NCI-H2227 treated with DMSO at 0.1 percent for 48 hours (cell line): ENCODE results near the gene PPP1R15B.

Experiments used
- DNase-seq: peaks from one replicate; lab custom pipeline; 2025; lab: John Stamatoyannopoulos, UW

The PPP1R15B gene

DNA sequence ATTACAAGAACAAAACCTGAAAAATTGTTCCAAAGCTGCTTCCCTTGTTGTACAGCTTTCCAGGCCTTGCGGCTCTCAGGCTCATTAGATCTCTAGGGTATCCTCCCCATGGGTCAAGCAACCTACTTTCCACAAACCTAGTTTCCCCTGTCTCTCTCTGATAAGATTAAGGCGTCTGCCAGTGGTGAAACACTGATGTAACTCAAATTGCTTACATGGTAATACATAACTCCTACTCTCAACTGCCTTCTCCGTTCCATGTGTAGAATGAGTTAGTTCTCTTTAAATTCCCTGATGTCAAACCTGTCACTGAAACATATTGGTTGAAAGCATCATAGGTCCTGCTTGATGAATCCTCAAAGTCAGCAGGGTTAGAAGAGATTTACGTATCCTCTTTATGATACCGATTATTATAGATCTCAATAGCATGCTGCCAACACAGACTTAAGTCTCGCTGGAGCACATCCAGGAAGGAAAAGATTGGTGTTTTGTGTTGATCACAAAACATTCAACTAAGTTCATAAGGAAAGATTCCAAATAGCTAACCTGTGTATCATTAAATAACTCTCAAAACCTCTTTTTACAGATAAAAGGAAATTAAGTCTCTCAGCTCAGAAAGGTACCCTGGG, 10.6 kb downstream of the PPP1R15B start:
- DNase-seq, result no peak

DNA sequence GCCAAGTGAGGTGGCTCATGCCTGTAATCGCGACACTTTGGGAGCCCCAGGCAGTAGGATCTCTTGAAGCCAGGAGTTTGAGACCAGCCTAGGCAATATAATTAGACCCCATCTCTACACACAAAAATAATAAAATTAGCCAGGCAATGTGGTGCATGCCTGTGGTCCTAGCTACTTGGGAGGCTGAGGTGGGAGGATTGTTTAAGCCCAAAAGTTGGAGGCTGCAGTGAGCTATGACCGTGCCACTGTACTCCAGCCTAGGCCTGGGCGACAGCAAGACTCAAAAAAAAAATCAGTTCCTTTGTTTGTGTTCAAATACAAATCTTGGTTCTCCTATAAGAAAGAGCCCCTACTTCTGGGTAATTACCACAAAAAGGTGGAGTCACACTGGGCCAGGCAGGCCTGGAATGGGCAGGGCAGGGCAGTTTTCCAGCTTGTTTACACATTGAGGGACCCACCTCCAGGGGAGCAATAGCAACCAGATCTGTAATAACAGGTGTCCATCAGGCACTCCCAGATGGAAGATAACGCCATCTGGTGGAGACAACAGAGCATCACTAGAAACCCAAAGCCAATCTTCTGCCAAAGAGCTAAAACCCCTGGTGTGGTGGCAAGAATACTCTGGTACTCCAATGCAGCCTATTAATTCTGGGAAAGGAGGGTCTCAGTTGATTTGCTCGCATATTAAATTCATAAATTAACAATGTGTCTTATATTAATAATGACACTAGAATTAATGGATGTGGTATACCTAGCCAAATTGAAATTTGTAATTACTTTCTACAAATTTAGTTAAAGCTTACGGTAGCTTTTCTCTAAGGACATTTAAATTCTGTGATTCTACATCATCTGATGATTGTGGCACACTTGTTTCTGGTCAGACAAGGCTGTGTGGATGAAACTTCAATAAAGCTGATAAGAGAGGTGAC, 13.2 kb downstream of the PPP1R15B start:
- peak; percentile 89 for DNase-seq

DNA sequence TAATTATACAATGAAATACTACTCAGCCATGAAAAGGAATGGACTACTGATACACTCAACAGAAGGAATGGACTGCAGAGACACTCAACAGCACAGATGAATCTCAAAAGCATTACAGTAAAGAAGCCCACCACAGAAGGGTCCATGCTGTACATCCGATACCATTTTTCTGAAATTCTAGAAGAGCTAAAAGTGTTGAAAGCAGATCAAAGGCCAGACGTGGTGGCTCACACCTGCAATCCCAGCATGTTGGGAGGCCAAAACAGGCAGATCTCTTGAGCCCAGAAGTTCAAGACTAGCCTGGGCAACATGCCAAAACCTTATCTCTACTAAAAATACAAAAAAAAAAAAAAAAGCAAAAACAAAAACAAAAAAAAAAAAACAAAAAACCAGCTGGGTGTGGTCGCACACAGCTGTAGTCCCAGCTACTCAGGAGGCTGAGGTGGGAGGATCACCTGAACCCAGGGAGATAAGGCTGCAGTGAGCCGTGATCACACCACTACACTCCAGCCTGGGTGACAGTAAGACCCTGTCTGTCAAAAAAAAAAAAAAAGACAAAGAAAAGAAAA, 15.5 kb downstream of the PPP1R15B start:
- DNase-seq, result no peak

DNA sequence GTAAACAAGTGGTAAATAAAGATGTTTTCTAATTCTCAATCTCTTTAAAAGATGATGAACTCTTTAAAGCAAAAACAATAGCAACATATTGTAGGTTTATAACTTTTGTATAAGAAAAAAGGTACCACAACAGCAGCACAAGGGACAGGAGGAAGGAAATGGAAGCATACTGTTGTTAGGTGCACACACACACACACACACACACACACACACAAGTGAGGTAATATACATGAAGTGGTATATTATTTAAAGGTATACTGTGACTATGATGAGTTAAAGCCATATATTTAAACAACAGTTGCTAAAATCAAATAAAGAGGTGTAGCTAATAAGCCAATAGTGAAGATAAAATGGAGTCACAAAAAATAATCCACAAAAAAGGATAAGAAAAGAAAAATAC, 20.0 kb downstream of the PPP1R15B start:
- DNase-seq, result no peak

DNA sequence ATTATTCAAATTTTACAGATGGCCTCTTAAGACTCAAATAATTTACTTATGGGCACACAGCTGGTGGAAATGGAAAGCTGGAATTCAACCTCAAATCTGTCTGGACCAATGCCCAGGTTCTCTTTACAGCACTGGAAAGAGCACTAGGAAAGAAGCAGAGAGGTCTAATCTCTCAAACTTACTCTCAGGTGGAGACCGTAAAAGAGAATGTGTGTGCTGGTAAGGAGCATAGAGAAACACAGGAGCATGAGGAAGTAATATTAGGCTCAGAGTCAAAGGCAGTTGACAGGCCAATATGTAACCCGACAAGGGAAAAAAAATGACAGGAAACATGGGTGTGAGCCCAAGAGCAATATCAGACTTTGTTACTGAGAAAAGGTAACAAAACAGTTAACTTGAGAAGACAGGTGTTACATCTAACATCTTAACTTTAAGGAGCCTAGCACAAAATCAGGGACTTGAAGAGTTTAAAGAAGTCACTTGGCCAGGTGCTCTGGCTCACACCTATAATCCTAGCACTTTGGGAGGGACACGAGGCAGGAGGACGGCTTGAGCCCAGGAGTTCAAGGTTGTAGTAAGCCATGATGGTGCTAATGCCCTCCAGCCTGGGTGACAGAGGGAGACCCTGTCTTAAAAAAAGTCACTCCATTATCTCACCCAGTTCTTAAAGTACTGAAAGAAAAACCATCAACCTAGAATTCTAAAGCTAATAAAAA, 20.7 kb downstream of the PPP1R15B start:
- DNase-seq, result no peak

DNA sequence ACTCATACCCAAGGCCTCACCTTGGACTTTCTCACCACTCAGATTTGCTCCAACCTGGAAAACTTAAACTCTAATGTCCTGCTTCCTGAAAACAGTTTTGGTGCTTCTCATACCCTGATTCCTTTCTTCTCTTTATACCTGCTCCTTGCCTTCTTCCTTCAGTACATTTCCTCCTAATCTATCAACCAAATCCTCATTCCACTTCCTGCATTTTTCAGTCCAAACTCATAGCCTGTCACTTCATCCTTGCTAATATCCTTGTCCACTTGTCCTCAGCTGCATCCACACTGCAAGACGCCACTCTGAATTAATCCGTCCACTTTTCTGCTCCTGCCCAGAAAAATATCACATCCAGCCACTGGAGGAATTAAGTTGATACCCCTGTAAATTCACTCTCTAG, 25.9 kb downstream of the PPP1R15B start:
- no peak for DNase-seq

DNA sequence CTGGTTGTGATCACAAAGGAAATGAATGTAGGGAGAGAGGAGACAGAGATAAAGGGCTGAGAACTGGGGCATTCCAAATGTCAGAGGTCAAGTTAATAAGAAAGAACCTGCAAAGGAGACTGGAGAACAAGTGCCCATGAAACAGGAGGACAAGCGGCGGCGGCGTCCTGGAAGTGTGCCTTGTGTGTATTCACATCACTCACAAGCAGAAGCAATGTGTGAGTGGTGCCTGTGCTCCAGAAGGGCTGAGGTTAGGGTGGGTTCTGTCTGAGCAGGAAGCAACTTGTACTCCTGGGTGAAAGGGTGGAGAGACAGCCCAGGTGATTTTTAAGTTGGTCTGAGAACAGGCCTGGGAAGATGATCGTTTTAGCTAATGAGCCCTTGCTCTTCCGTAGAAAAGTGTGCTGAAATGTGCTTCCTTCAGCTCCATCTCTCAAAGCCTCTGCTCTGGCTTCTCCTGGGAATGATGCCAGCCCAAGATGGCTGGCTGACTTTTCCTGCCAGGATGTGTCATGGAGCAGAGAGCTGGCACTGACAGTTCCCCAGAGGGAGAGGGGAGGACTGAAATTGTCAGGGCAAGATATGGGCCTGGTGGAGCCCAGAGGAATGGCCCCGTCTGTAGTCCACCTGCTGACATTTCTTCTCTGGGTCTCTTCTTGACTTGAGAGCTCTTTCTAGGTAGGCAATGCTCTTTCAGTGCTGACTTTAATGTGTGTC, 26.8 kb downstream of the PPP1R15B start:
- no peak for DNase-seq

DNA sequence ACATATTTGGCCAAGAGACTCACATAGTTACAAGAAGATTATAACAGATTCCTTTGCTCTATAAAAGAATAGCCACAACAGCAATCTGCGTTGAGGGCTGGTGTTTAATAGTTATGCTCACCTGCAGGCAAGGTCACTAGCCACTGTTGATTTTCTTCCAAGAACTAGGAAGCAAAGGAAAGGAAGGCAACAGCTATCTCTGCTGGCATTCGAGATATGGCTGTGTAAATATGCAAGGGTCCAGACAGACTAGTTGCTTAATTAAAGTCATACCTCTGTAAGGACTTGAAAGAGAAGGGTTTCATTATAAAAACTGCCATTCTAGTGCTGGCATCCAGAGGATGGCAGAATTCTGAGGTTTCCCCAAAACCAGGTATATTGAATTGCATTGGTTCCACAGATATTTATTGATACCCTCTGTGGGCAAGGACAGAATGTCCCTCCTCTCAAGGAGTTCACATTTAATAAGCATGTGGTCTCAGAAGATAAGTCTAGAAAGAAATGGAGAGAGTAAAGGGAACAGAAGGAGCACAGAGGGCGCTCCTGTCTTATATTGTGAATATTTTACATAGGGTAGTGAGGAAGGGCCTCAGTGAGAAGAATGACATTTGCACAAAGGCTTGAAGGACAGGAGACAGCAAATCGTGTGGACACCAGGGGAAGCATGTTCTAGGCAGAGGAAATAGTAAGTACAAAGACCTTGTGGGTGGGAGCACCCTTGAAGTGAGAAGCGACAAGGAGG, 28.3 kb downstream of the PPP1R15B start:
- no peak for DNase-seq

DNA sequence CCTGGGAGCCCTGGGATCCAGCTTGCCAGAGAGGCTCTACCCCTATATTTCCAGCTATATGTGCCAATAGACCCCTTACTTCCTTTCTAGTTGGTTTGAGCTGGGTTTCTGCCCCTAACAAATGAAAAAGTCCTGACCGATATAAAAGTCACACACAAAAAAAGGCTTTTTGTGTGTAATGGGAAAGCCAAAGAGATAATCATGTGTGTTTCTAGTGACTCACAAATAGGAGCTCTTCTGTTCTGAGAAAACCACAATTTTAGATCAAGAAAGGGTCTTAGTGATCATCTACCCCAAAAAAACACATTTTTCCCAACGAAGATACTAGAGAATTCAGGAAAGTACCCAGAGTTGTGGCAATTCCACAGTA, 28.9 kb downstream of the PPP1R15B start:
- DNase-seq, result no peak

DNA sequence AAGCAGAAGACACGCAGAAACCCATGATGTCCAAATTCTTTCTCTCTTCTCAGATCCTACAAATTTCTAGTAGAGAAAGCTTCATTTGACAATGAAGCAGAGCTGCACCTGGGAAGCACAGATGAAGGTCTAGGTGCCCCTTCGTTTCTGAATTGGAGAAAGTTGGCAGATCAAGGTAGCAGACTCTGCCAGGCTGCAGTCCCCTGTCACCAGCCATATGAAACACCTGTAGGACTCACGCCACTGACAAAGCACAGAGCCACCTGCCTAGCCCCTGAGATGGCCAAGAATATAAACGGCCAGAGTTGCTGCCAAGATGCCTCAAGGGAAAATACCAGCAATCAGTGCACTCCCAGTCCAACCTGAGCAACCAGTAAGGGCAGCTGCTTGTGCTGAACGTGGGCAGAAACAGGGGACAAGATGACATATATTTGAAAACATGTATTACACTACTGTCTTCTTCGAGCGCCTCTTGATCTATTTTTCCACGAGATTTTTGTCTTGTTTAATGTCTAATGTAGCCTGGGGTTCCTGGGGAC, 31.3 kb downstream of the PPP1R15B start:
- no peak for DNase-seq

DNA sequence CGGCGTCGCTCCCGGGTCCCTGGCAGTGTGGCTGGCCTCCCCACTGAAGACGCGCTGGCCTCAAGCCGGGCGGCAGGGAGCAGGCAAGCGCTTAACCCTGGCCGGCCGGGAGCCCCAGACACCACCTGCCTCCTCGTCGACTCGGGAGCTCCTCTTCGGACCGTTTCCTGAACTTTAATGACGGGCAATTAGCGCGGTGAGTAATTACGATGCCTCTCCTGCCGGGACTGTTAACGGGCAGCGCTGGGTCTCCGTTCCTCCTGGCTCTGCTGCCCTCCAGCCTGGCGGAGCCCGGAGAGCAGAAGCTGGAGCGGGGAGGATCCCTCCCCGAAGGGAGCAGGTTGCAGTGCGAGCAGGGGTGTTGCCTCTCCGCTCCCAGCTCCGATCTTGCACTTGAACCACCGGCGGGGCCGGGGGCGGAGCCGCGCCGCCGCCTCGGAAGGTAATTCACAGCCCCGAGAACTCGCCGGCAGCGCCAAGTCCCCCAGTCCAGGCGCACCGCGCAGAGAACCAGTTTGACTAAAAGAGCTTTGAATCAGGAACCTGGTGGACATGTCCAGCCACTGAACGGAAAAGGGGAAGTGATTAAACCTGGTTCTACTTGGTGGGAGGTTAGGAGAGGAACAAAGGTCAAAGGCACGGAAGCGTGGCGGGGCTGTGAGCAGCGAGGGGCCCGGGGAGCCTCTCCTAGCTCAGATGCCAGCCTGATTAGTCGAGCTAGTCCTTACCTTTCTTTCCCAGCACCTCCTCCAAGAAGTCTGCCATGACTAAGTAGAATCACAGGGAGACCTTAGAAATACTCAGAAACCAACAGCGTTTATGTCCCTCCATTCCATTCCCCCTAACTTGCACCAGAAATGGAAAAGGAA, 33.6 kb downstream of the PPP1R15B start:
- DNase-seq, result peak; percentile 68

DNA sequence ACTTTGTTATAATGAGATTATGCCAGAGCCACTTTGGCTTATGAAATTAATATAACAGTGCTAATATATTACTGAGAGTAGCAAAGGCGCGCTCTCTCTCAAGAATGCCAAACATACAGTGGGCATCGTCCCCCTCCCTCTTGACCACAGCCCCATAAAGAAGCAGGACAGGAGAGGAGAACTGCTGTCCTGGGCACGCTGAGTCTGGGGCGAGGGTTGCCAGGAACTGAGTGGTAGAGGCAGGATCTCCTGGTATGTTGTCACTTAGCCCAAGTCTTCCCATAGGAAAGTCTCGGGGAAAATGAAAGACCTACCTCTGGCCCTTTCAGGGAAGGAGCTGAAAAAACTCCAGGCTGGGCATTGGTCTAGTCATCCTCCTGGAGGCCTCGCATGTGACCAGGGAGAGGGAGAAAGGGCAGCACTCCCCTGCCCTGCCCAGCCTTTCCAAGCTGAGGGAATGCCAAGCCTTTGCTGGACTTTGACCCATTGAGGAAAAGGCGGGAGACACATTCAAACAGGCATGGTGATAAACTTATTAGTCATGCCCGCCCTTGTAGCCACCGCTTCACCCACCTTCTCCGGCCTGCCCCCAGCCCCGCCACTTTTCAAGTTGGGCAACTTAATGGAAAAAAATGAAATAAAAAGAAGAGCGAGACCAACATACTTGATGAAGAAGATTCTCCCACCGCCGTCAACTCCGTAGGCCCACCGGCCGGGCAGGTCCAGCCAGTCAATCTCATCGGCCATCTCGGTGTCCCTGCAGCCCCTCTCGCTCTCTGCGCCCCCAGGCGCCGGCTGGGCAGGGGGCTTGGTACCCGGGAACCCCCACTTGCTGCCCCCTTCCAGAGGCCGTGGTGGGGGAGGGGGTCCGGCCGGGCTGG, 34.5 kb downstream of the PPP1R15B start:
- DNase-seq, result no peak

DNA sequence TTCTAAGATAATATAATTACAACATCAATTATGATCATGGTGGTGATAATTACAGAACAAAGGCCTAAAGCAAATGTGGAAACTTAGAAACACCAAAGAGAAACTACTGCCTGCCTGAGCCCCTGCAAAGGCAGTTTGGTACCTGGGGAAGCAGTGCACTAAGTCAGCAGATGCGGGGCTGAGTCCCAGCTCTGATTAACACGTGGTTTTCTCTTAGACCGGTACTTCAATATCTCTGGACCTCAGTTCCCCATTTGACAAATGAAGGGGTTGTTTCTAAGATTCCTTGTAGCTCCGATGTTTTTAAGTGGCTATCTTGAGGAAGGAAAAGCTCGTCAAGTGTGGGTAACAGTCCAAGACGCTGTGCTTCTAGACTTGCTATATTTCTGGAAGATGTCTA, 35.2 kb downstream of the PPP1R15B start:
- no peak for DNase-seq

DNA sequence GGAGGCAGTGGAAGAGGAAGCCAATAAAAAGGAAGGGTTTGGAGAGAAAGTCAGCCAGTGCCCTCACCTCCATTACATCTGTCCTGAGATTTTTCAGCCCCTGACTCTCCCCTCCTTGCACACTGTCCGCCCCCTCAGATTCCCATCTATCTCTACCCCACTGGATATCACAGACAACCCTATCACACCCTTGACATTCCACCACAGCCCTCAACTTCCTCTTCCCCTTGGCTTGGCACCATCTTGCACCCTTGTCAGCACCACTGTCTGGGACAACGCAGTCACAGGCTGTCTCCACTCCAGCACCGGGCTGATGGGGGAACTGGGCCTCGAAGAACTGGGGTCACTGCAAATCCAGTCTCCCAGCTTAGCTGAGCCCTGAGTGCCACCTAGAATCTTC, 37.7 kb downstream of the PPP1R15B start:
- no peak for DNase-seq

DNA sequence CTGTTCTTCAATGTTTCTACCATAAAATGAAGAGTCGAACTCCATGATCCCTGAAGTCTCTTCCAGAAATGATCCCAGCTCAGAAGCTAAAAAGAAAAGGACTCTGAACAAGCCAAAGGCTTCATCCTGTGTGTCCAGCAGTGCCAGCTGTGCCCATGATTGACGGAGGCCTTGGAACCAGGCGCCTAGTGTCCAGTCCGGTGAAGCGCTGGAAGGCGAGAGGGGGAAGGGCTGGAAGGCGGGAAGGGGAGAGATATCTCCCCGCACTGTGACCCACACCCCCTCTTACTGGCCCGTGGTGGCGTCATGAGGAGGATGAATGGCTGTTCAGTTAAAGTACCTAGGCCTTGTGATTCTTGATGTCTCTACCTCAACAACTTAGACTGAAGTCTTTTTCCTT, 41.4 kb downstream of the PPP1R15B start:
- no peak for DNase-seq

DNA sequence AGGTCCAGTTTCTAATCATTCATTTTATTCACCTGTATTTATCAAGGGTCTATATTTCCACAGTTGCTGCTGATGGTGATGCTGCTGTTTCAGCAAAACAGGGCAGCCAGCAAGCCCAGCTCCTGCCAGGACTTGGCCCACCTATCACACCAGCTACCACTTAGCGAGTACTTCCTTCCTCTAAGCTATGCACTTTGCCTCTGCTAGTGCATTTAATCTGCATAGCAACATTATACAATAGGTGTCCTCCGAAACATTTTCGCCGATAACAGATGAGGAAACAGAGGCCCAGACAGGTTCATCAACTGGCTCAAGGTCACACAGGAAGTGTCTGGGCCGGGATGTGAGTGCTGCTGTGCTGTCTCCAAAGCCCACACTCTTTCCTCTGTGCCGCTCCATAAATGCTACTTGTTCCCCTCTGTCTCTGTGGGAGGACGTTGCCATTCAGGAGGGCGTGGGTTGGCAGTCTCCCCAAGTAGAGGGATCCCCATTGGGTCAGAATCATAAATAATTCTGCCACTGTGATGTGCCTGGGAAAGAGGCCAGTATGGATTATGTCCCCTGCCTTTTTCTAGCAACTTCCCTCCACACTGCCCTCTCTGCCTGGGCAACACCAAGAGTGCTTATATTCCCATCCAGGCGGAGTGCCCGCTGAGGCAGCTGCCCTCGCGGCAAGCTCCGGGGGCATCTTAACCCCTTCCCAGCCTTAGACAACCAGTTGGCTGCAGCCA, 42.5 kb downstream of the PPP1R15B start:
- no peak for DNase-seq

DNA sequence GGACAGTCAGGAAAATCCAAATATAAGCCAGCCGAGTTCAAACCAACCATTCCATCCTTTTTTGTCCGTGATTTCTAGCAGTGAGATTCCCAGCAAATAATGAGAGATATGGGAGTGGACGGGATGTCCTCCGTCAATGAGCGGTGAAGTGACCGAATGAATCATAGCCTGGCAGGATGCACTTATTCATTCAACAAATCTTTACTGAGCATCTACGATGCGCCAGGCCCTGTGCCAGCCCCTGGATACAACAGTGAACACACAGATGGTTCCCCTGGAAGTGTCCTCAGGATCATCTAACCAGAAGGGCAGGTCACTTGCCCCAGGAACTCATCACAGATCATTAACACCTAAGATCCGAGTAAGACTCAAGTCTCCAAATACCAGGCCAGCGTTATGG, 43.7 kb downstream of the PPP1R15B start:
- DNase-seq, result no peak

DNA sequence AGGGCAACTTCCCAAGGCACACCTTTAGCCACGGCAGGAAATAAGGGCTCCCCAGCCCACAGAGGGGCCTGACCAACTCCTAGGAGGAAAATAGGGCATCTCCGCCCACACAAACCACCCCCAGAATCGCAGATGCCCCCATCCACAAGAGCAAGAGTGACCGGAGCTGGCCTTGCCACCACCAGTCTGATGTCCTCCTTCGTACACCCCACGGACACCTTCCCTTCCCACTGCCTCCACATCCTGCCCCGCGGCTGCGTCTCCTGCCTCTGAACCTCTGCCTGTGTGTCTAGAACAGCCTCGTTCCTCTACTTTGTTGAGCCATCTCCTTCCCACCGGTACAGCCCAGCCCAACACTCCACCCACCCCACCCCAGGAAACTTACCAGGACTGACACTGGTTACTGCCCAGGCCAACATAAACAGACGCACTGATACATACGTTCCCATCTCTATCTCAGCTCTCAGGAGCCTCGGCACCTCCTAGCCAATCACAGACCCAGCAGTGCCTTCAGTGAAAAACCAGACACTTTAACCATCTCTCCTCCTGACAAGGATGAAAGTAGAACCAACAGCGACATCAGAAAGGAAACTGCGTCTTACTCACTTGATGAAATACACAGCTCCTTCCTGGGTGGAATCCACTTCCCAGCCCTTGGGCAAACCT, 44.3 kb downstream of the PPP1R15B start:
- no peak for DNase-seq
